Urinary bladder (tissue), 4 donors: ENCODE data around the gene KRT71. TPM values are rescaled to one million over a fixed set of nuclear protein-coding genes. Genes with fewer than 3 reads are reported as not detected.

Source experiments
- DNase-seq: peaks from one replicate; pipeline ENCODE4 v3.0.0-alpha.2; 2015; ENCODE audit errors: extremely low spot score
- H3K27ac ChIP-seq: one replicate; pipeline ENCODE4 v1.5.1; 2013; ENCODE audit warnings: low read depth, mild to moderate bottlenecking, moderate library complexity
- H3K36me3 ChIP-seq: one replicate; pipeline ENCODE4 v1.6.1; 2013; ENCODE audit warnings: mild to moderate bottlenecking, moderate library complexity; ENCODE audit not compliant: insufficient read depth
- H3K4me1 ChIP-seq: one replicate; pipeline ENCODE4 v1.6.1; 2013; ENCODE audit warnings: mild to moderate bottlenecking, moderate library complexity; ENCODE audit not compliant: insufficient read depth
- H3K4me3 ChIP-seq: one replicate; pipeline ENCODE4 v1.5.1; 2013; ENCODE audit warnings: low read depth, low read length
- WGBS: extraction: QIAGEN DNeasy Blood & Tissue Kit; methylation state at CpG from one replicate; pipeline ENCODE4 v1.1.7; 2013; 5-methylcytosine and 5-hydroxymethylcytosine counted together
- polyA plus RNA-seq: library from polyadenylated mRNA; stranded (reverse); fragments of 200-250 nt; gene quantifications from one replicate; pipeline ENCODE4 v1.2.3, GENCODE V29; 2013
- total RNA-seq: library from RNA; depleted of rRNA; stranded (reverse); fragments of >200 nt; gene quantifications from one replicate; pipeline ENCODE4 v1.2.3, GENCODE V29; 2014
- donor health status: healthy with polysubstance abuse.
- donor health status: healthy.

KRT71 gene
- total and polyA plus RNA-seq, 2 donors, result not detected

DNA sequence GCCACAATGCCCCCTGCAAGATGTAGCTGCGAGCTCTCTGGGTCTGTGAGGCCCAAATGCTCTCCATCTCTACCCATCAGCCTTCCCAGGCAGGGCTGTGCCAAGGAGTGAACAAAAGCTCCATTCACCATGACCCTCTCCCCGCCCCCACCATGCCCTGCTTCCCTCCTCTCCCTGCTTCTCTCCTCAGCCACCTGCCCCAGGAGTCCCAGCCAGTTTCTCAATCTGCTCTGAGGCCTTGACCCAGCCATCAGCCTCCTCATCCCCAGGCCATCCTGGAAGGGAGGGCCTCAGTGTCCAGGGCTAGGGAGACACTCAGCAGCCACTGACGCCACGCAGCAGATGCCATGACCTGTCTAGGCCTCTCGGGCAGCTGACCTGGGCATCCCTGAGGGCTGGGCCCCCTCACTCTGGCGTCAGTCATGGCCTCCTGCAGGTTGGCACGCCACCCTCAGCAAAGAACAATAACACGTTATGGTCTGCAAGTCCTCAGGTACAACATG lies 24.3 kb downstream of the KRT71 start:
- no peak for DNase-seq
- WGBS, result 91% methylated on average over 8 of the region's 8 CpGs
- Histone ChIP-seq H3K4me3 (no peak overlapping the region), H3K36me3 (no peaks in the 10 kb centered on the region), H3K27ac (no peak overlapping the region), H3K4me1 (no peaks in the 10 kb centered on the region)

DNA sequence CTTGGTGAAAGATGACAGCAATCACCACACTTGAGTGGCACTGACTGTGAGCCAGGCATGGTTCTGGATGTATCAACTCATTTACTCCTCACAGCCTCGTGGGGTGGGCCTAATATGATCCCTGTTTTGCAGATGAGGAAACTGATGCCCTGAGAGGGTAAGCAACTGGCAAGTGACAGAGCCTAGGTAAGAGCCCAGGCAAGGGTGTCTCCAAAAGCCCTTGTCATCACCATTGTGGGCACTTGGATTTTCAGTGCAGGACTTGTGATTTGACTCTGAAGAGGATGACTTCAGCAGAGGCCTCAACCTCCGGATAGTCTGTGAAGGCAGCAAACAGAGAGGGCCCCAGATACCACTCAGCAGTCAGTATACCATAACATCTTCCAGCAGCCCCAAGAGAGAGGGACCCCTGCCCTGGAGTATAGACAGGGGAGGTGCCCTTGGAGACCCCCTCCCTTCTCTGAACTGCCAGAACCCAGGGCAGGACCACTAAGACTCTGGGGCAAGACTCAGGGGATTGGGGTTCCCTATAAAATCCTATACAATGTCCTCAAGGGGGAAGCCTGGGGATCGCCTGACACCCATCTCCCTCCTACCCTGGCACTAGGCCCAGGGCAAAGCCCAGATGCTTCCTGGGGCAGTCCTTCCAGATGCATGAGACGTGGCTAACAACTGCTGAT lies 25.7 kb downstream of the KRT71 start:
- 87% methylated on average over 4 of the region's 4 CpGs for WGBS
- Histone ChIP-seq H3K4me1 (no peaks in the 10 kb centered on the region), H3K36me3 (no peaks in the 10 kb centered on the region), H3K4me3 (no peak overlapping the region), H3K27ac (no peak overlapping the region)
- DNase-seq, result no peak

DNA sequence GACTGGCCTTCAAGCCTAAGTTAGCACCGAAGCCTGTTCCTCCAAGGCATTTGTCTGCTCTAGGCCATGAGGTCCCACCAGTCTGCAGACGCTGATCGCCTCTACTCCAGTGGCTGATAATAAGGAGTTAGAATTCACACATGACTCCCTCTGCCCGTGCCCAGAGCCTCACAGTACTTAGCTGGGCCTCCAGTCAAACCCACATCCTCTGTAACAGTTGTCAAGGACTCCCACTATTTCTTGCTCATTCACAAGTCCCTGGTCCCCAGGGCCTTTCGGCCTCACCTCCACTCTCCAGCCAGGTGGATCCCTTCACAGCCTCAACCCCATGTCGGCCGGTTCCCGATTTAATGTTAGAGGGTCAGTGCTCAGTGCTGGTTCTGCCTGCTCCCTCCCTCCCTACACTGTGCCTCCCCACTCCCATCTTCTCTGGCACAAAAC lies 26.4 kb downstream of the KRT71 start:
- no peak for DNase-seq
- Histone ChIP-seq H3K4me1 (no peaks in the 10 kb centered on the region), H3K36me3 (no peaks in the 10 kb centered on the region), H3K27ac (no peak overlapping the region), H3K4me3 (no peak overlapping the region)
- WGBS, result 84% methylated on average over 8 of the region's 8 CpGs

DNA sequence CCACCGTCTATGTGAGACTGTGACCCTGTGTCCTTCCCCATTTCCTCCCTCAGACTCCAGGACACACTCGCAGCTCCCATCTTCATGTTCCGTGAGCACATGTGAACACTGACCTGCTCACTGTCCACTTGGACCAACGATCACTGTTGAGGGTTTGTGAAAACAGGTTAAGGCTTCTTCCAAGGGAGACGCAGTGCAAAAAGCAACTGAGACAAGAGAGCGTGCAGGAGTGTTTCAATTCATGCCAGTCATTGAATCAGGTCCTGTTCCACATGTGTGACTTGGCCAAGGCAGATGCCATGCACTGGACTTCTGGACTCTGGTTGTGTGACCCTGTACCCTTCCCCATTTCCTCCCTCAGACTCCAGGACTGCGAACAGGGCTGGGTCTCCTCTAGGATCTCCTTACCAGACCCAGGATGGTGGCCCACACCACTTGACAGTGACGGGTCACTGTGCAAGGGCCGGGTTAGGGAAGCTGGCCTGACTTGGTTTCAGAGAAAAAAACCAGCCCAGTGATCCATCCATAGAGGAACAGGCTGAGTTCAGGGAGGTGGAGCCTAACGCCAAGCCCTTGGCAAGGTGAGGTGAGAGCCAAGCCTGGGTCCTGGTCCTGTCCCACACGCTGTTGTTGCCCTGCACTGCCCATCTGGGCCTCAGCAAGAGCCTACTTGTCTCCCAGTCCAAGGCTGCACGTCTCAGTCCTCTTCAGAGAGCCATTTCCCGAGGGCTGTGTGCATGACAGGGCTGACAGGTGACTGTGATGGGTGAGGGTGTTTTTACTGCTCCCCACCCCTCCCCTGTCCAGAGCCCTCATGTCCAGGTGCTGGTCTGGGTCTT lies 27.1 kb downstream of the KRT71 start:
- no peak overlapping the region for H3K4me3 ChIP-seq
- no peaks in the 10 kb centered on the region for H3K36me3 ChIP-seq
- WGBS, result 87% methylated on average over 13 of the region's 13 CpGs
- H3K4me1 ChIP-seq, result no peaks in the 10 kb centered on the region
- no peak overlapping the region for H3K27ac ChIP-seq
- no peak for DNase-seq

DNA sequence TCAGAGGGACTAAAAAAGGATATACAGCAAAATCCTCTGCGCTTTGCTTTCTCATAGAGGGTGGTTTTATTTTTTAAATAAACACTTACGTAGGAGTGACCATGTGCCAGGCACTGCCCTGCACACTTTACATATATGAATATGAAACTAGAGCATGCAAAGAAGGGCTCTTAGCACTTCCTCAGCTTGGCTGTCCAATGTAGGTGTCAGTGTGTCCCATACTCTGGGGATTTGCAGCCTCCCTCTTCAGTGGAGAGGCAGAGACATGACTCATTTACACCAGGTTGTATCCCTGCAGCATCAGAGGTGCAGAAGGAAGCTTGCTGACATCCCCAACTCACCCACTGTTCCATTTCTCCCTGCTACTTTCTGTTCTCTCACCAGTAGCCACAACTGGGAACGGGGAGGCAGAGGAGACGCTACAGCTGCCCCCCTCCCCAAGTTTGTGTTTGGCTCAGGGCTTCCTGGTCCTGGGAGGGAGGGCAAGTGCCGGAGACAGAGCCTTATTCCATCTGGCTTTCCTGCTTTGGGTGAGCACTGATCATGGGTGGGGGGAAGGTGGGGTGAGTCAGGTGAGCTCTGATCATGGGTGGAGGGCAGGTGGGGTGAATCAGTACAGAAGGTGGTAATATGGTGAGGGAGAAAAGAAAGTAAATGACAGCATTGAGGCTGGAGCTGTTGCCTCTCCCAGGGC lies 27.9 kb downstream of the KRT71 start:
- Histone ChIP-seq H3K36me3 (no peaks in the 10 kb centered on the region), H3K27ac (no peak overlapping the region), H3K4me3 (no peak overlapping the region), H3K4me1 (no peaks in the 10 kb centered on the region)
- DNase-seq, result no peak
- 71% methylated on average over 5 of the region's 5 CpGs for WGBS

DNA sequence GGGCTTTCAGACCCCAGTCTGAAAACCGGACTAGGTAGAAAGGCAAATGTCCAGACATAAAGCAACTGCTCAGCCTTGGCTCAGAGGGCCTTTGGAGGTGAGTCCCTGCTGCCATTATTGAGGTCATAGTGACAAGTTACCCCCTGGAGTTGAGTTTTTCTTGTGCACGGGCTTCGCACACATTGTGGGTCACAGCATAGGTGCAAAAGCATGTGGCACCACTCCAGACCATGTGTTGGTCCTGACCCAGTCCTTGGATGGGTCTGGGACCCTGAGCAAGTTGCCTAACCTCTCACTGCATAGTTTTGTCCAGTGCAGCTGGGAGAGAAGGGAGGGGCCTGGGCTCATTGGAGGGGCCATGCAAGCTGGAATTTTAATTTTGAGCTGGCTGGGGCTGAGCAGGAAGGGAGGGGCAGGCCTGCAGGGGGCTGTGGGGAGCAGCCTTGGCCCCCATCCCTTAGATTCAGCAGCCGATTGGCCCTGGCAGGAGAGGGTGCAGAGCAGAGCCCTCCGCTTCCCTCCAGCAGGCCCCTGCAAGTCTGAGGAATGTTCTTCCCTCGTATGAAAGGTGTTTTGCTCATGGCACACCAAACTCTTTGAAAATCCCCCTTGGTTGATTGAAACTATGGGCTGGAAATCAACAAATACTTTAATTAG lies 28.6 kb downstream of the KRT71 start:
- whole genome bisulfite sequencing, result 71% methylated on average over 6 of the region's 6 CpGs
- Histone ChIP-seq H3K4me1 (no peaks in the 10 kb centered on the region), H3K4me3 (no peak overlapping the region), H3K27ac (no peak overlapping the region), H3K36me3 (no peaks in the 10 kb centered on the region)
- DNase-seq, result no peak

DNA sequence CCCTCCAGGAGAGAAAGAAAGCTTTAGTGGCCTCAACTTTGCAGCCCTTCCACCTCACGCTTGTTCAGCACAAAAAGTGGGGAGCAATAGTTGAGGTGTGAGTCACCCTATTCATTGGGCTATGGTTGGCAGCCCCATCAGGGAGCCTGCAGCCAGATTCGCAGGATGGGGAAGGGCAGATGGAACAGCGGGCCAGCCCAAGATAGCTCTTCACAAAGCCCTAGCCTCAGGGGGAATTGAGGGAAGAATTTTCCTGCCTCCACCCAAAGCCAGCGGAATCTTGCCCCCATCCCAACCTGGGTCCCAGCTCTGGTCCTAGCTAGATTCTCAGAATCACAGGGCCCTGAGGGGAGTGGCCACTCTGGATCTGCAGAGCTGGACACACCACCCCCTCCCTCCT lies 29.1 kb downstream of the KRT71 start:
- H3K4me1 ChIP-seq, result no peaks in the 10 kb centered on the region
- DNase-seq, result no peak
- no peaks in the 10 kb centered on the region for H3K36me3 ChIP-seq
- H3K4me3 ChIP-seq, result no peak overlapping the region
- 92% methylated on average over 4 of the region's 4 CpGs for WGBS
- no peak overlapping the region for H3K27ac ChIP-seq

DNA sequence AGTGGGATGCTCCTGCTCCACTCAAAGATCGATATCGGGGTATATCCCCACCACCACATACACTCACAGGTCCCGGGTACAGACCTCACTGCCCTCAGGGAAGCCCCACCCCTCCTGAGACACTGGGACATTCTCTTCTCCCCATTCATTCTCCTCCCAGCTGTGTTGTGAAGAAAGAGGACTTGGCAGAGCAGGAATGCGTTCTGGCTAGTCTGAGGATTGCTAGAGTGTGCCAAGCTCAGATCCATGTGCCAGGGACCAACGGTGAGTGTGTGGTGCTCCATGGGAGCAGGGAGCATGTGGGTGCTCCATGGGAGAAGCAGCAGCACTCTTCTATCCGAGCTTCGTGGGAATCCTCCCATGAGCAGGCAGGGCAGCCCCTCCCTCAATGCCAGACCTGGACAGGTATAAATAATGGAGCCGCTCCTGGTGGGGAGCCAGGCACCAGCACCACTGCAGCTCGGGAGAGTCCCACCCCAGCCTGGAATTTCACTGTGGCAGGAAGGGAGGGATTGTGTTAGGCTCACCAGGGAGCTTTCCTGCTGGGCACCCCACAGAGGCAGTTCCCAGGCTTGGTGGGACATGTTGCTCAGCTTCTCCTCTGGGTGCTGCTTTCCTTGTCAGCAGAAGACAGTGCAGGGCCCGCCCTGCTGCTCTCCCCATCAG lies 30.5 kb downstream of the KRT71 start:
- no peak overlapping the region for H3K4me3 ChIP-seq
- WGBS, result 76% methylated on average over 10 of the region's 10 CpGs
- no peaks in the 10 kb centered on the region for H3K36me3 ChIP-seq
- no peak for DNase-seq
- no peaks in the 10 kb centered on the region for H3K4me1 ChIP-seq
- no peak overlapping the region for H3K27ac ChIP-seq

DNA sequence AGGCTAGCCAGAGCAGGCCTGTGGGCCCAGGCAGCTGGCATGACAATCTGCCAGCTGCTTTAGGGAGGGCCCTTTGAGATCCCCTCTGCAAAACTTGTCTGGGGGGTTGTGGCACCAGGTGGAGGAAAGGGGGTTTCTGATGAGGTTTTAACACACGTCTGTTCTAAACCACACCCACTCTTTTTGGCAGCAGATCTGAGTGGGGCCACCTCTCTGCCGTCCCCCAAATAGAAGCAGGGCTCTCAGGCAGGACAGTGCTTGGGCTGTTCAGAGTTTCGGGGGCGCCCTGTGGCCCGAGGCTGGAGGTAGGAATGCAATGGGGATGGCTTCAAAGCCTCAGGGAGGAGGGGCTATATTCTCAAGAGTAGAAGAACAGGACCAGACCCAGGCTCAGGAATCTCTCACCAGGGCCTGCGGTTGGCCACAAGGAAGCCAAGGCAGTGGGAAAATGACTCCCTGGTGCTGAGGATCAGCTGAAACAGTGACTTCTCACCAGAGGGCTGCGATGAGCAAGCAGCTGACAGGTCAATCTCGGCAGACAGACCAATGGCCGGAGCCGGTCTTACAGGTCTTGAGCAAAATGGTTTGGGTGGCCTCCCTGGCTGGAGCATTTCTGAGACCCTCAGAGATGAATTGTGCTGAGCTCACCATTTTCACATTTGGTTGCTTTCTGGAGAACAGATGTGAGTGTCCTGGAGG lies 31.2 kb downstream of the KRT71 start:
- no peak for DNase-seq
- Histone ChIP-seq H3K4me1 (no peaks in the 10 kb centered on the region), H3K4me3 (no peak overlapping the region), H3K27ac (no peak overlapping the region), H3K36me3 (no peaks in the 10 kb centered on the region)
- 79% methylated on average over 10 of the region's 10 CpGs for WGBS

DNA sequence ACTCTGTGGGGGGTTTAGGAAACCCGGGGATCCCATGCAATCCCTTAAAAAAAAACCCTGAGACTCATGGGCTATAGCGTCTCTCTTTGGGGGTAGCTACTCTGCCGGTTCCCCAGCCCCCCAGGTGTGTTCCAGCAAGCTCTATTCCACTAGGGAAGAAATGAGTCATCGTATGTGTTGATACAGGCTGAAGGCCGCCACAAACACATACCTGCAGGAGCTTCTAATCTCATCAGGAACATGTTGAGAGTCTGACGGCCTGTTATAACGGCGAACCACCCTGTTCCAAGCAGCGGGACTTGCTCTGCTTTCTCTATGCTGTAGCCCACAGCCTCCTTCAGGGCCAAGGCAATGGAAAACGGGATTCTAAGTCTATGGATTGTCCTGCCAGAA lies 31.8 kb downstream of the KRT71 start:
- WGBS, result 81% methylated on average over 10 of the region's 10 CpGs

DNA sequence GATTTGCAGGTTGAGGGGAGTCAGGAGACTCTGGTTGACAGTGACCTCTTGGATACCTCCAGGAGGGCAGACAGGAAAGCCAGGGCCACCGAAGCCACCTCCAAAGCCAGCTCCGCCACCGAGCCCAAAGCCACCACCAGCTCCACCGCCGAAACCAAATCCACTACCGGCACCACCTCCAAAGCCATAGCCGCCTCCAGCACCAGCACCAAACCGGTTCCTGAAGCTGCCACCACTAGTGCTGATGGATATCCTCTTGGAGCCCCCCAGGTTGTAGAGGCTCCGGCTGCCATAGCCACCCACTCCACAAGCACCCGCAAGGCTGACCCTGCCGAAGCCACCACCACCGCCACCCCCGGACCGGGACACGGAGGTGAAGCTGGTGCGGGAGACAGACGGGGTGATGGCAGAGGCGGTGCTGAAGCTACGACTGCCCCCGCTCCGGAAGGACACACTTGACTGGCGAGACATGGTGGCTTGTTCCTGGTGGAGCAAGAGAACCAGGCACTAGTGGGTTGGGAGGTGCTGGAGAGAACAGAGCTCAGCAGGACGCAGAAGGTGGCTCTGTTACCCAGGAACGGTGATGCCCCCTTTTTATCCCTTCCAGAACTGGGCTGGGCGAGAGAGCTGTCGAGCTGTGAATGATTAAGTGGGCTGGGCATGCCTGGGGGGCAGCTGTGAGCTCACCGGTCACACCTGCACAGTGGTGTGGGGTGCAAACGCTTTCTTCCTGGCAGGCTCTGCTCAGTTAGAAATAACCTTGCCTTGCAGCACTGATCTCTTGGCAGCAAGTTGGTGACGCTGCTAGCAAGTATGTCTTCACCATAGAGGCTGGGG lies 32.9 kb downstream of the KRT71 start, which contains the start of gene KRT5:
Gene KRT5 (minus strand): TSS at position 569 of the 837 bp plus-strand sequence. CDS start 98 bp downstream, at position 471.
- WGBS, result 84% methylated on average over 29 of the region's 29 CpGs
- no peak for DNase-seq
- H3K4me3 ChIP-seq, result no peak within 1 kb of the TSS
- H3K27ac ChIP-seq, result no peak within 1 kb of the TSS
- H3K4me1 ChIP-seq, result no peaks in the 10 kb centered on the region
- H3K36me3 ChIP-seq, result no peaks in the 10 kb centered on the region

More for the DNA sequence above, 31.8 kb downstream of the KRT71 start:
- Histone ChIP-seq H3K4me1 (no peaks in the 10 kb centered on the region), H3K36me3 (no peaks in the 10 kb centered on the region), H3K27ac (no peak overlapping the region), H3K4me3 (no peak overlapping the region)
- no peak for DNase-seq

DNA sequence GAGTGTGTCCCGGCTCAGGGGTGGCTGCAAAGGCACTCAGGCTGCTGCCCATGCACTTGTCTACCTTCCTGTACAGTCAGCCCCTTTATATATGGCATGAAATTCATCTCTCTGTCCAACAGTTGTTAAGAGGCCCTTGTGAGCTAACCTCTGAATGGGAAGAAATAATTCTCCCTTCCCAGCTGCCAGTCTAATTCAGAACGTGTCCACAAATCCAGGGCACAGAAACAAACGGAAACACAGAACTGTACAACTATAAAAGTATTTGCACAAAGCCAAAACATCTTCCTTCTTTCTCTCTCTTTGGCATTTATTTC lies 33.6 kb downstream of the KRT71 start:
- Histone ChIP-seq H3K36me3 (no peaks in the 10 kb centered on the region), H3K4me3 (no peak overlapping the region), H3K4me1 (no peaks in the 10 kb centered on the region), H3K27ac (no peak overlapping the region)
- whole genome bisulfite sequencing, result 83% methylated on average over 3 of the region's 3 CpGs
- no peak for DNase-seq
